Stimulated activated CD8-positive, alpha-beta memory T cell treated with anti-CD3 and anti-CD28 coated beads, Interleukin-12 subunit alpha, Interleukin-12 subunit beta, amount 100 ng/mL, for 24 hours (primary cell): Measurements from ENCODE around the gene ZNF407.

Experiments
- DNase-seq: peaks from one replicate; pipeline ENCODE4 v3.0.0-alpha.2; 2020; ENCODE audit errors: extremely low read depth

The ZNF407 gene

GRCh38 chr18:75051757-75052156 is 454.1 kb downstream of the ZNF407 start:
- no peak for DNase-seq

- DNase-seq, result no peak
Observed at GRCh38 chr18:75052475-75052874, 454.8 kb downstream of the ZNF407 start.

GRCh38 chr18:75053028-75053629 is 455.5 kb downstream of the ZNF407 start:
- DNase-seq, result no peak

- no peak for DNase-seq
Observed at GRCh38 chr18:75054046-75054445, 456.4 kb downstream of the ZNF407 start.

GRCh38 chr18:75054611-75055010 is 456.9 kb downstream of the ZNF407 start:
- DNase-seq, result no peak

GRCh38 chr18:75057169-75057960 is 459.7 kb downstream of the ZNF407 start:
- no peak for DNase-seq

GRCh38 chr18:75060185-75060584 is 462.5 kb downstream of the ZNF407 start:
- DNase-seq, result no peak

GRCh38 chr18:75062297-75062886 is 464.7 kb downstream of the ZNF407 start:
- DNase-seq, result no peak

GRCh38 chr18:75063196-75063595 is 465.5 kb downstream of the ZNF407 start:
- no peak for DNase-seq

GRCh38 chr18:75063615-75064512 is 466.2 kb downstream of the ZNF407 start:
- no peak for DNase-seq

- no peak for DNase-seq
Observed at GRCh38 chr18:75064513-75064905, 466.8 kb downstream of the ZNF407 start.

- DNase-seq, result no peak
Observed at GRCh38 chr18:75065251-75066000, 467.8 kb downstream of the ZNF407 start.

GRCh38 chr18:75066021-75066880 is 468.6 kb downstream of the ZNF407 start:
- no peak for DNase-seq

- no peak for DNase-seq
Observed at GRCh38 chr18:75066936-75067335, 469.3 kb downstream of the ZNF407 start.

- no peak for DNase-seq
Observed at GRCh38 chr18:75067996-75068645, 470.5 kb downstream of the ZNF407 start.

GRCh38 chr18:75068682-75069435 is 471.2 kb downstream of the ZNF407 start:
- no peak for DNase-seq

- no peak for DNase-seq
Observed at GRCh38 chr18:75070235-75070624, 472.6 kb downstream of the ZNF407 start.

GRCh38 chr18:75070625-75071483 is 473.2 kb downstream of the ZNF407 start:
- peak; percentile 20 for DNase-seq
